HCT116 (cell line): ENCODE data around the gene ZDHHC14. TPM values are rescaled to one million over a fixed set of nuclear protein-coding genes. Genes with fewer than 3 reads are reported as not detected.

Source experiments
- ATAC-seq: fragments of 200-7000 bp; cut with Tn5 transposase; 2 replicates; pipeline ENCODE4 v1.9.1; 2020; ENCODE audit warnings: mild to moderate bottlenecking, moderate library complexity
- BruUV-seq: library from RNA; stranded (reverse); fragments of 400-500 nt; replicated peaks from 2 replicates; lab custom pipeline; 2021; lab: Mats Ljungman, UMichigan
- CTCF ChIA-PET: fragments of 300-600 bp; sonication (Branson Sonifier 250); formaldehyde crosslinking; loops from one replicate; lab custom pipeline; 2021; ENCODE audit warnings: antibody characterized with exemption; lab: Charles Lee
- POLR2A ChIA-PET: fragments of 300-600, 350-600 bp; sonication (Branson Sonifier 250); formaldehyde crosslinking; loops from one replicate; lab custom pipeline; 2021; ENCODE audit warnings: antibody characterized with exemption; lab: Charles Lee
- RAD21 ChIA-PET, 2 experiments: fragments of 300-600 bp; sonication (Branson Sonifier 250); formaldehyde crosslinking; loops; one replicate each; lab custom pipeline; 2023; ENCODE audit warnings: low total read pairs in 2 of 2; ENCODE audit not compliant: uncharacterized antibody in 2 of 2, unreplicated experiment in 2 of 2, low non-redundant PET in 1 of 2; lab: Charles Lee
- DNase-seq: peaks from one replicate; pipeline ENCODE4 v3.0.0-alpha.2; 2010; ENCODE audit warnings: low read depth, low spot score
- H2AFZ ChIP-seq: fragments of 200-600 bp; shearing (Covaris generic), sonication (generic); 2 replicates; pipeline ENCODE4 v1.6.1; 2017; ENCODE audit warnings: low read depth, mixed run types, mixed read lengths, antibody characterized with exemption, low read length; ENCODE audit not compliant: poor library complexity, severe bottlenecking
- H3K27ac ChIP-seq: 2 replicates; pipeline ENCODE4 v1.5.1; 2012; ENCODE audit warnings: low read depth, low read length
- H3K27me3 ChIP-seq: fragments of 200-600 bp; sonication (generic); 2 replicates; pipeline ENCODE4 v1.6.1; 2016; ENCODE audit warnings: mixed run types, low read length, mixed read lengths; ENCODE audit not compliant: insufficient read depth
- H3K36me3 ChIP-seq, 2 experiments: fragments of 200-500 bp in 1 of 2; fragments of 200-600 bp in 1 of 2; sonication (Bioruptor generic) in 1 of 2; sonication (generic) in 1 of 2; 2 replicates each; pipeline versions ENCODE4 v1.5.1 to v1.6.1; 2014 to 2016; ENCODE audit warnings: low read length in 2 of 2, inconsistent platforms in 1 of 2, mixed read lengths in 1 of 2, mixed run types in 1 of 2; ENCODE audit not compliant: insufficient read depth in 2 of 2, control insufficient read depth in 1 of 2
- H3K4me1 ChIP-seq, 2 experiments: fragments of 200-600 bp in 1 of 2; sonication (generic) in 1 of 2; 2 replicates each; pipeline versions ENCODE4 v1.5.1 to v1.6.1; 2012 to 2017; ENCODE audit warnings: low read length in 2 of 2, inconsistent platforms in 1 of 2, mild to moderate bottlenecking in 1 of 2, mixed read lengths in 1 of 2, mixed run types in 1 of 2, moderate library complexity in 1 of 2; ENCODE audit not compliant: insufficient read depth in 2 of 2, control insufficient read depth in 1 of 2
- H3K4me2 ChIP-seq: fragments of 200-600 bp; sonication (generic); 2 replicates; pipeline ENCODE4 v1.6.1; 2017; ENCODE audit warnings: mixed run types, low read length, mixed read lengths
- H3K4me3 ChIP-seq, 2 experiments: fragments of 200-600 bp in 1 of 2; sonication (generic) in 1 of 2; replicated peaks in 1 of 2; 2 replicates each; pipeline ENCODE4 v1.5.1; 2011 to 2016; ENCODE audit warnings: low read length in 2 of 2, control low read depth in 1 of 2, low read depth in 1 of 2, mild to moderate bottlenecking in 1 of 2, mixed read lengths in 1 of 2, mixed run types in 1 of 2
- H3K79me2 ChIP-seq: fragments of 200-600 bp; sonication (generic); 2 replicates; pipeline ENCODE4 v1.6.1; 2017; ENCODE audit warnings: mild to moderate bottlenecking, mixed run types, low read length, moderate library complexity, mixed read lengths; ENCODE audit not compliant: insufficient read depth
- H3K9ac ChIP-seq: fragments of 200-600 bp; sonication (generic); 2 replicates; pipeline ENCODE4 v1.6.1; 2016; ENCODE audit warnings: low read length, mixed read lengths
- H3K9me2 ChIP-seq: fragments of 200-600 bp; sonication (generic), shearing (Covaris generic); 2 replicates; pipeline ENCODE4 v1.6.1; 2017; ENCODE audit warnings: mixed run types, mild to moderate bottlenecking, moderate library complexity; ENCODE audit not compliant: insufficient read depth
- H3K9me3 ChIP-seq, 2 experiments: fragments of 200-500 bp in 1 of 2; fragments of 200-600 bp in 1 of 2; sonication (Bioruptor generic) in 1 of 2; sonication (generic) in 1 of 2; 2 replicates each; pipeline ENCODE4 v1.6.1; 2014 to 2017; ENCODE audit warnings: low read length in 2 of 2, mixed read lengths in 2 of 2, inconsistent platforms in 1 of 2, low read depth in 1 of 2, mild to moderate bottlenecking in 1 of 2, mixed run types in 1 of 2, moderate library complexity in 1 of 2; ENCODE audit not compliant: control insufficient read depth in 1 of 2, insufficient read depth in 1 of 2
- H4K20me1 ChIP-seq: fragments of 200-600 bp; sonication (generic), shearing (Covaris generic); 2 replicates; pipeline ENCODE4 v1.6.1; 2017; ENCODE audit warnings: mixed run types, mild to moderate bottlenecking, moderate library complexity; ENCODE audit not compliant: insufficient read depth
- CBX3 ChIP-seq: IDR thresholded peaks from 2 replicates; pipeline ENCODE4 v1.6.1; 2012; ENCODE audit warnings: low read depth
- CEBPB ChIP-seq: IDR thresholded peaks from 2 replicates; pipeline ENCODE4 v1.6.1; 2012; ENCODE audit warnings: low read depth
- CTCF ChIP-seq, 3 experiments: fragments of 200-600 bp in 1 of 3; sonication (generic) in 1 of 3; IDR thresholded peaks in 2 of 3; conservative IDR thresholded peaks in 1 of 3; 2 replicates each; pipeline ENCODE4 v1.5.1; 2012 to 2017; ENCODE audit warnings: low read depth in 2 of 3, low read length in 2 of 3, antibody characterized with exemption in 1 of 3, borderline replicate concordance in 1 of 3, control low read depth in 1 of 3, mild to moderate bottlenecking in 1 of 3, mixed read lengths in 1 of 3, mixed run types in 1 of 3, moderate library complexity in 1 of 3; ENCODE audit not compliant: insufficient read depth in 1 of 3
- EGR1 ChIP-seq: IDR thresholded peaks from 2 replicates; pipeline ENCODE4 v1.6.1; 2012; ENCODE audit warnings: low read depth
- ELF1 ChIP-seq: IDR thresholded peaks from 2 replicates; pipeline ENCODE4 v1.6.1; 2012; ENCODE audit warnings: low read depth, borderline replicate concordance
- EZH2 ChIP-seq: fragments of 200-600 bp; sonication (generic); IDR thresholded peaks from 2 replicates; pipeline ENCODE4 v1.6.1; 2017; ENCODE audit warnings: antibody characterized with exemption, mixed run types
- FOSL1 ChIP-seq: IDR thresholded peaks from 2 replicates; pipeline ENCODE4 v1.6.1; 2012; ENCODE audit warnings: low read depth
- JUND ChIP-seq: IDR thresholded peaks from 2 replicates; pipeline ENCODE4 v1.6.1; 2012
- MAX ChIP-seq: IDR thresholded peaks from 2 replicates; pipeline ENCODE4 v1.6.1; 2012
- RAD21 ChIP-seq: IDR thresholded peaks from 2 replicates; pipeline ENCODE4 v1.6.1; 2012; ENCODE audit warnings: low read depth, mild to moderate bottlenecking
- SIN3A ChIP-seq: IDR thresholded peaks from 2 replicates; pipeline ENCODE4 v1.6.1; 2012; ENCODE audit warnings: low read depth
- SP1 ChIP-seq: IDR thresholded peaks from 2 replicates; pipeline ENCODE4 v1.6.1; 2012; ENCODE audit warnings: low read depth
- SRF ChIP-seq: IDR thresholded peaks from 2 replicates; pipeline ENCODE4 v1.6.1; 2012; ENCODE audit warnings: low read depth
- TCF7L2 ChIP-seq: IDR thresholded peaks from 2 replicates; pipeline ENCODE4 v1.7.0; 2011; ENCODE audit warnings: borderline replicate concordance, inconsistent platforms; ENCODE audit not compliant: insufficient read depth, insufficient read length; ENCODE audit errors: extremely low read depth
- YY1 ChIP-seq: IDR thresholded peaks from 2 replicates; pipeline ENCODE4 v1.6.1; 2011; ENCODE audit warnings: low read length, low read depth, moderate library complexity, mild to moderate bottlenecking; ENCODE audit not compliant: insufficient replicate concordance; ENCODE audit errors: extremely low read depth
- ZBTB33 ChIP-seq: IDR thresholded peaks from 2 replicates; pipeline ENCODE4 v1.6.1; 2011; ENCODE audit warnings: mild to moderate bottlenecking, low read length, moderate library complexity; ENCODE audit not compliant: insufficient replicate concordance; ENCODE audit errors: extremely low read depth
- ZFX ChIP-seq: fragments of 450-650 bp; IDR thresholded peaks from 2 replicates; pipeline ENCODE4 v1.6.1; 2017
- ZNF274 ChIP-seq: fragments of 200-500 bp; sonication (Bioruptor generic); IDR thresholded peaks from 2 replicates; pipeline ENCODE4 v1.6.1; 2014; ENCODE audit warnings: mild to moderate bottlenecking, low read depth, low read length, inconsistent platforms
- intact Hi-C: fragments of 100-400 bp; cut with micrococcal nuclease; formaldehyde crosslinking; loops from 2 replicates; pipeline ENCODE4 v1.10.0; 2022
- total RNA-seq: library from RNA; stranded (reverse); gene quantifications from one replicate; pipeline ENCODE4 v1.2.1, GENCODE V29; 2021; ENCODE audit not compliant: unreplicated experiment

Gene ZDHHC14
- total RNA-seq, 1 experiment from 2014 or later = 5.3 TPM

DNA sequence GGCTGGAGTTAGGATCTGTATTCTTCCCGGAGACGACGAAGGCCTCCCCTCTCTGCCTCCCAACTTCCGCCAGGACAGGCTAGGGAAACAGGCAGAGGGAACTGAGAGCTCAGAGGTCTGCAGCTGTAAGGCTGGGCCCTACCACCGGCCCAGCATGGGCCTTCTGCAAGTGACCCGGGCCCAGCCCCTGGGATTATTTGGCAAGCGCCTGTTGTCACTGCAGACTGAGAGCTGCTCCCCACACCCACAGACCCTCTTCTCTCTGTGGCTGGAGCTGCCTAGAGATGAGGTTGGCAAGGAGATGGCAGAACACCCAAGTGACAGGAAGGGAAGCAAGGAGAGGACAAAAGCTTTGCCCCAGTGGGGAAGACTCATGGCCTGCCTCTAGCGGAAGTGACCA lies 212.6 kb downstream of the ZDHHC14 start:
- TF ChIP-seq EGR1 (no peak), ELF1 (no peak), CBX3 (no peak), JUND (no peak), SIN3A (no peak), YY1 (no peak), SRF (no peak), ZBTB33 (no peak), ZFX (no peak), CTCF (IDR thresholded peaks at IDR 0.05 in 2 of 3, conservative IDR thresholded peaks at IDR 0.05 in 1 of 3; ENCODE audit: borderline replicate concordance in 1 of 3, insufficient read depth in 1 of 3, low read depth in 2 of 3, low read length in 2 of 3) (no peak), EZH2 (no peak), FOSL1 (no peak), ZNF274 (no peak), RAD21 (no peak), CEBPB (no peak), TCF7L2 (no peak), SP1 (no peak), MAX (no peak)
- Histone ChIP-seq H4K20me1 (no peaks in the 10 kb centered on the region), H3K4me3 (no peak overlapping the region), H3K36me3 (no peaks in the 10 kb centered on the region), H3K9me2 (no peaks in the 10 kb centered on the region), H3K27ac (no peak overlapping the region), H3K4me1 (no peaks in the 10 kb centered on the region), H2AFZ (no peak overlapping the region), H3K9ac (no peak overlapping the region), H3K9me3 (no peaks in the 10 kb centered on the region; a peak in 2 of 4 replicates), H3K4me2 (no peak overlapping the region), H3K27me3 (no peaks in the 10 kb centered on the region), H3K79me2 (no peaks in the 10 kb centered on the region)
- POLR2A ChIA-PET = no interaction called here
- CTCF ChIA-PET = no interaction called here
- BruUV-seq = no TSS peak
- ATAC-seq = no peak
- intact Hi-C loops = no loop called here
- no peak for DNase-seq
- RAD21 ChIA-PET = no interaction called here
